Activated CD8-positive, alpha-beta T cell treated with anti-CD3 and anti-CD28 coated beads, Interleukin-2, amount 10 ng/mL, durations not matched to agents 7 days and 5 days (primary cell): ENCODE data around the gene OSBPL8. TPM values are rescaled to one million over a fixed set of nuclear protein-coding genes. Genes with fewer than 3 reads are reported as not detected.

Experiments
- ATAC-seq: fragments of 150-1000 bp; cut with Tn5 transposase; one replicate; pipeline ENCODE4 v1.10.0; 2021; ENCODE audit warnings: moderate library complexity
- CTCF ChIA-PET: fragments of 350-600 bp; sonication (Branson Sonifier 250); formaldehyde crosslinking; loops from one replicate; lab custom pipeline; 2021; ENCODE audit warnings: antibody characterized with exemption; lab: Charles Lee
- POLR2A ChIA-PET: fragments of 350-600 bp; sonication (Branson Sonifier 250); formaldehyde crosslinking; loops from one replicate; lab custom pipeline; 2021; ENCODE audit warnings: antibody characterized with exemption; lab: Charles Lee
- DNase-seq: peaks from one replicate; pipeline ENCODE4 v3.0.0-alpha.2; 2020
- H3K27ac Mint-ChIP-seq: one replicate; pipeline ENCODE4 v1.8.0; 2021; ENCODE audit warnings: mild to moderate bottlenecking, mixed read lengths
- H3K27me3 Mint-ChIP-seq: one replicate; pipeline ENCODE4 v1.8.0; 2021; ENCODE audit warnings: low read depth, mixed read lengths
- H3K36me3 Mint-ChIP-seq: one replicate; pipeline ENCODE4 v1.8.0; 2021; ENCODE audit warnings: low read depth, mixed read lengths
- H3K4me1 Mint-ChIP-seq: one replicate; pipeline ENCODE4 v1.8.0; 2021; ENCODE audit warnings: low read depth, mixed read lengths
- H3K4me3 Mint-ChIP-seq: one replicate; pipeline ENCODE4 v1.8.0; 2021; ENCODE audit warnings: mild to moderate bottlenecking, mixed read lengths
- H3K9me3 Mint-ChIP-seq: one replicate; pipeline ENCODE4 v1.8.0; 2022; ENCODE audit warnings: mixed read lengths; ENCODE audit not compliant: insufficient read depth
- total RNA-seq, 2 experiments: library from RNA; stranded (reverse); gene quantifications; one replicate each; pipeline ENCODE4 v1.2.3, GENCODE V29; 2021

The OSBPL8 gene
- total RNA-seq, 2 experiments from 2014 or later, result 113 to 119 TPM

GRCh38 chr12:76460807-76461206 lies 98.8 kb downstream of the OSBPL8 start:
- POLR2A ChIA-PET, result no interaction called here
- no peaks in the 10 kb centered on the region for H3K27me3 Mint-ChIP-seq

GRCh38 chr12:76457818-76458217 lies 101.8 kb downstream of the OSBPL8 start:
- peaks cover under 1% of the 10 kb centered on the region for H3K36me3 Mint-ChIP-seq
- H3K4me1 Mint-ChIP-seq, result peaks cover 4% of the 10 kb centered on the region
- H3K27ac Mint-ChIP-seq, result no peak overlapping the region
- DNase-seq, result no peak
- CTCF ChIA-PET, result interaction anchor here (1.0 kb wide), 1 partner anchor 101 kb away, joined by 3 read pairs; no protein-coding TSS in a partner anchor
- H3K9me3 Mint-ChIP-seq, result no peaks in the 10 kb centered on the region
- no peak for ATAC-seq
- H3K4me3 Mint-ChIP-seq, result no peak overlapping the region
- POLR2A ChIA-PET, result no interaction called here
- no peaks in the 10 kb centered on the region for H3K27me3 Mint-ChIP-seq

More at GRCh38 chr12:76460807-76461206, 98.8 kb downstream of the OSBPL8 start:
- no peak for DNase-seq
- H3K36me3 Mint-ChIP-seq, result peaks cover 3% of the 10 kb centered on the region
- peaks cover 4% of the 10 kb centered on the region for H3K4me1 Mint-ChIP-seq
- H3K4me3 Mint-ChIP-seq, result no peak overlapping the region
- no peak overlapping the region for H3K27ac Mint-ChIP-seq
- CTCF ChIA-PET, result interaction anchor here (0.8 kb wide), 1 partner anchor 127 kb away, joined by 3 read pairs; no protein-coding TSS in a partner anchor
- no peaks in the 10 kb centered on the region for H3K9me3 Mint-ChIP-seq
- ATAC-seq, result no peak

- Mint-ChIP-seq H3K4me3 (no peak overlapping the region), H3K9me3 (no peaks in the 10 kb centered on the region), H3K4me1 (peaks cover 4% of the 10 kb centered on the region), H3K27ac (no peak overlapping the region), H3K27me3 (no peaks in the 10 kb centered on the region), H3K36me3 (peaks cover 7% of the 10 kb centered on the region)
- CTCF ChIA-PET, result interaction anchor here (1.0 to 1.8 kb wide), 6 partner anchors 102 to 931 kb away, joined by 3 to 13 read pairs (median 3); partner anchors contain the start of gene PHLDA1
- POLR2A ChIA-PET, result no interaction called here
- DNase-seq, result no peak
- no peak for ATAC-seq
Measured at GRCh38 chr12:76457010-76457409, 102.6 kb downstream of the OSBPL8 start.

GRCh38 chr12:76455582-76456345 lies 103.8 kb downstream of the OSBPL8 start:
- Mint-ChIP-seq H3K36me3 (peaks cover 13% of the 10 kb centered on the region), H3K4me1 (peaks cover 5% of the 10 kb centered on the region)

GRCh38 chr12:76451528-76451927 lies 108.0 kb downstream of the OSBPL8 start:
- Mint-ChIP-seq H3K9me3 (no peaks in the 10 kb centered on the region), H3K27ac (no peak overlapping the region), H3K4me3 (no peak overlapping the region), H3K36me3 (peaks cover 32% of the 10 kb centered on the region), H3K27me3 (no peaks in the 10 kb centered on the region), H3K4me1 (peaks cover 3% of the 10 kb centered on the region)
- ChIA-PET POLR2A (no interaction called here), CTCF (interaction anchor here (0.6 kb wide), 1 partner anchor 15 kb away, joined by 3 read pairs; no protein-coding TSS in a partner anchor)
- DNase-seq (no peak), ATAC-seq (no peak)

More at GRCh38 chr12:76455582-76456345, 103.8 kb downstream of the OSBPL8 start:
- no peak overlapping the region for H3K27ac Mint-ChIP-seq
- no peak overlapping the region for H3K4me3 Mint-ChIP-seq
- ChIA-PET POLR2A (interaction anchor here (1.7 kb wide), 1 partner anchor 104 kb away, joined by 4 read pairs; the partner anchor contains the start of gene OSBPL8), CTCF (interaction anchor here (0.6 to 2.9 kb wide), 23 partner anchors 9 to 960 kb away, joined by 3 to 20 read pairs (median 4); partner anchors contain the start of genes BBS10, NAP1L1 and PHLDA1)
- DNase-seq (peak; percentile 32), ATAC-seq (peak; percentile 70)
- no peaks in the 10 kb centered on the region for H3K9me3 Mint-ChIP-seq
- H3K27me3 Mint-ChIP-seq, result no peaks in the 10 kb centered on the region

- ATAC-seq, result no peak
- ChIA-PET POLR2A (no interaction called here), CTCF (no interaction called here)
- Mint-ChIP-seq H3K36me3 (peaks cover 37% of the 10 kb centered on the region), H3K27ac (no peak overlapping the region), H3K4me3 (no peak overlapping the region), H3K9me3 (no peaks in the 10 kb centered on the region), H3K27me3 (no peaks in the 10 kb centered on the region), H3K4me1 (peaks cover 8% of the 10 kb centered on the region)
- no peak for DNase-seq
Measured at GRCh38 chr12:76450690-76451089, 108.9 kb downstream of the OSBPL8 start.

GRCh38 chr12:76449993-76450392 lies 109.6 kb downstream of the OSBPL8 start:
- H3K9me3 Mint-ChIP-seq, result no peaks in the 10 kb centered on the region

GRCh38 chr12:76449583-76449982 lies 110.0 kb downstream of the OSBPL8 start:
- peaks cover 16% of the 10 kb centered on the region for H3K4me1 Mint-ChIP-seq
- no peaks in the 10 kb centered on the region for H3K9me3 Mint-ChIP-seq
- ATAC-seq (no peak), DNase-seq (no peak)
- no peaks in the 10 kb centered on the region for H3K27me3 Mint-ChIP-seq
- ChIA-PET POLR2A (no interaction called here), CTCF (no interaction called here)
- H3K27ac Mint-ChIP-seq, result no peak overlapping the region
- H3K36me3 Mint-ChIP-seq, result peaks cover 45% of the 10 kb centered on the region
- H3K4me3 Mint-ChIP-seq, result no peak overlapping the region

More at GRCh38 chr12:76449993-76450392, 109.6 kb downstream of the OSBPL8 start:
- H3K4me3 Mint-ChIP-seq, result no peak overlapping the region
- no peak for DNase-seq
- H3K27me3 Mint-ChIP-seq, result no peaks in the 10 kb centered on the region
- no peak overlapping the region for H3K27ac Mint-ChIP-seq
- peaks cover 44% of the 10 kb centered on the region for H3K36me3 Mint-ChIP-seq
- ChIA-PET CTCF (no interaction called here), POLR2A (no interaction called here)
- H3K4me1 Mint-ChIP-seq, result peaks cover 15% of the 10 kb centered on the region
- no peak for ATAC-seq

- H3K4me1 Mint-ChIP-seq, result peaks cover 16% of the 10 kb centered on the region
- POLR2A ChIA-PET, result no interaction called here
- CTCF ChIA-PET, result no interaction called here
- DNase-seq, result no peak
- no peak overlapping the region for H3K27ac Mint-ChIP-seq
- H3K27me3 Mint-ChIP-seq, result no peaks in the 10 kb centered on the region
- no peak overlapping the region for H3K4me3 Mint-ChIP-seq
- H3K36me3 Mint-ChIP-seq, result peaks cover 45% of the 10 kb centered on the region
- no peak for ATAC-seq
- H3K9me3 Mint-ChIP-seq, result no peaks in the 10 kb centered on the region
Measured at GRCh38 chr12:76449016-76449415, 110.6 kb downstream of the OSBPL8 start.

- Mint-ChIP-seq H3K4me1 (peaks cover 16% of the 10 kb centered on the region), H3K4me3 (no peak overlapping the region), H3K9me3 (no peaks in the 10 kb centered on the region), H3K27ac (no peak overlapping the region), H3K36me3 (peaks cover 34% of the 10 kb centered on the region), H3K27me3 (no peaks in the 10 kb centered on the region)
- ChIA-PET POLR2A (no interaction called here), CTCF (interaction anchor here (1.0 kb wide), 1 partner anchor 140 kb away, joined by 3 read pairs; no protein-coding TSS in a partner anchor)
- DNase-seq (no peak), ATAC-seq (no peak)
Measured at GRCh38 chr12:76446090-76446489, 113.5 kb downstream of the OSBPL8 start.

GRCh38 chr12:76445462-76445861 lies 114.1 kb downstream of the OSBPL8 start:
- Mint-ChIP-seq H3K36me3 (peaks cover 34% of the 10 kb centered on the region), H3K9me3 (no peaks in the 10 kb centered on the region), H3K4me1 (peaks cover 14% of the 10 kb centered on the region), H3K27ac (no peak overlapping the region), H3K4me3 (no peak overlapping the region), H3K27me3 (no peaks in the 10 kb centered on the region)
- DNase-seq, result no peak
- POLR2A ChIA-PET, result no interaction called here
- ATAC-seq, result no peak
- CTCF ChIA-PET, result interaction anchor here (0.8 to 1.2 kb wide), 3 partner anchors 10 to 141 kb away, joined by 3 to 4 read pairs (median 3); no protein-coding TSS in a partner anchor
